Mucosa of stomach (tissue), 1 donor: Measurements from ENCODE around the gene TBRG4.

Source experiments
- H3K27me3 ChIP-seq: one replicate; pipeline ENCODE4 v1.7.0; 2013; ENCODE audit warnings: mild to moderate bottlenecking, low read length; ENCODE audit not compliant: control insufficient read depth, insufficient read depth
- H3K36me3 ChIP-seq: one replicate; pipeline ENCODE4 v1.7.0; 2013; ENCODE audit warnings: low read length; ENCODE audit not compliant: control insufficient read depth, insufficient read depth
- H3K4me1 ChIP-seq: one replicate; pipeline ENCODE4 v1.7.0; 2013; ENCODE audit warnings: mild to moderate bottlenecking, low read length; ENCODE audit not compliant: control insufficient read depth, insufficient read depth
- H3K4me3 ChIP-seq: one replicate; pipeline ENCODE4 v1.7.0; 2013; ENCODE audit warnings: low read length
- H3K9ac ChIP-seq: one replicate; pipeline ENCODE4 v1.7.0; 2013; ENCODE audit warnings: mild to moderate bottlenecking, low read length, moderate library complexity
- H3K9me3 ChIP-seq: one replicate; pipeline ENCODE4 v1.7.0; 2013; ENCODE audit warnings: mild to moderate bottlenecking, low read length, moderate library complexity; ENCODE audit not compliant: control insufficient read depth
- donor health status: Pancreatic carcinoma.

The TBRG4 gene

DNA sequence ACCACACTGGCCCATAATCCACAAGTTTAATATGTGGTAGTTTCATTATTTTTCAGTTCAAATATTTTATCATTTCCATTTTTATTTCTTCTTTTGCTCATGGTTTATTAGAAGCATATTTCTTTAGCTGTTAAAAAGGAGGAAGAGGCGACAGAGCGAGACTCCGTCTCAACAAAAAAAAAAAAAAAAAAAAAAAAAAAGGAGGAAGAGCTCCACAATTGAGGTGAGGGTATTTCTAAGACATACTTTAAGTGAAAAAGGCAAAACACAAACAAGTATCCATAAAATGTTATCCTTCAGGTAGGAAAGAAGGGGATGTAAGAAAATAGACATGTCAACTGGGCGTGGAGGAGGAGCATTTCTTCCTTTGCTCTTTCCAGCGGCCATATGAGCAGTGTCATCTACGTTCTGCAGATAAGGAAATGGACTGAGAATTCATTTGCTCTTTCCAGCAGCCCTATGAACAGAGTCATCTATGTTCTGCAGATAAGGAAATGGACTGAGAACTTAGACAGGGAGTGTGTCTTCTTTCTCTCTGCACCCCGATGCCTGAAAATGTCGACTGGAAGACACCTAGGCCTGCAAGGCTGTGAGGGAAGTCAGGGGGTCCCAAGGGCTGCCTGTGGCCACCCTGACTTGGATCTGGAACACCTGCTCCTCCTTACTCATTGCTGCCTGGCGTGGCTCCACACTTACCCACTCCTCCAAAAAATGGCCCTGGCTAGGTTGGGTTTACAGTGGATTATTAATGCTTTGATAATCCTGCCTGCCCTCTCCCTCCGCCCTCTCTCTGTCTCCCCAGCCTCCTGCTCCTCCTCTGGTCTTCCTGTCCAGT is 27.2 kb upstream of the TBRG4 start:
- Histone ChIP-seq H3K27me3 (peaks cover 3% of the 10 kb centered on the region), H3K36me3 (no peaks in the 10 kb centered on the region), H3K4me3 (no peak overlapping the region), H3K9me3 (no peaks in the 10 kb centered on the region), H3K4me1 (no peaks in the 10 kb centered on the region), H3K9ac (no peak overlapping the region)

DNA sequence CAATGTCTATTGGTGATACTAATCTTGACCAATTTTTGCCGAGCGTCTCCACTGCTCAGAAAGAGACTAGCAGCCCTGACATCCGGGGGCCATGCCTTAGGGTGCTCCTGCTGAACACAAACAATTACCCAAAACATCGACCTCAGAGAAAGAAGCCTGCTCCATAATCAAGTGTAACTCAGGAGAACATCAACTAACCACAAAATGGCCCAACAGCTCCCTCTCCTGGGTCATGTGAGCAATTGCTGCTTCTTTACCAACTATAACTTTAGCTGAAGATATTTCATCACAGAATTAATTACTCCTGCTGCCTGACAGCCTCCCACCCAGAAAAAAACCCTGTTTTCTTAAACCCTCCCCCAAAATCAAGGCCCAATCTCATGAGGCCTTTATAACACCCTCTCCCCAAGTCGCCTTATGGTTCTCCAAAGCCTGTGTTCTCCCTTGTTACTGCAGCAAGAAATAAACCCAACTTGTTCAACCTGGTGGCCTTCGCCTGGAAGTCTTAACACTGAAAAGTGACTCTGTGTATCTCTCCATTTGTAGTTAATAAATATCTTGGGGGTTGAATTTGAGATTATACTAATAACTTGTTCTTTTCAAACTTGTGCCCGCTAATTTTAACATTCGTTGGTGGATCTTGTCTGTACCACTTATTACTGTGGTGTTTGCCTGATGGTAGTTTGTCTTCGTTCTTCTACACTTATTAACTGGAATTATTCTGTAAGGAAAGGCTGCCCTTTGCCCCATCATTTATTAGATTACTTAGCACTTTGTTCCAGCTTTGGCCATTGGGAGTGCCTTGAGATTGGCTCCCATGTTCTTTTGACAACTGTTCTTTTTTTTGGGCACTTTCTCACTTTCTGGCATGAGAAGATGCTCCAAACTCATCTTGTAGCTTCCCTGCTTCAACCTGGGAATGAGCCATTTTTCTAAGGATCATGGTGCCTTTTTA is 24.9 kb upstream of the TBRG4 start:
- H3K9ac ChIP-seq = no peak overlapping the region

DNA sequence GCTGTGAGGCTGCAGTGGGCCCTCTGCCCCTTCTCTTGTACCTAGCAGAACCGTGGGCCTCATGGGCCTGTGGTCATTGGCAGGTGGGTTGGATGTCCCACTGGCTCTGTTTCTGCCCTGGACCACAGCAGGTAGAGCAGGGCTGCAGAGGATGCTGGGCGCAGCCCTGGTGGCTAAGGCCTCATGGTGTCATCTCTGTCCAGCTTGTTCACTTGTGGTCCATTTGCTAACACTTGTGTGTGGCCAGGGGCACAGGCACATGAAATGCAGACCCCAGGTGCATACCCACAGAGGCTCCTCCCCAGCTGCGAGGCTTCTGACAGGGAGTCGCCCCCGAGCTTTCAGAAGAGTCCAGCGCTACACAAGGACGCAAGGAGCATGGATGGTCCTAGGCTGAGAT is 22.4 kb upstream of the TBRG4 start:
- Histone ChIP-seq H3K36me3 (no peaks in the 10 kb centered on the region), H3K9me3 (no peaks in the 10 kb centered on the region), H3K4me3 (no peak overlapping the region), H3K27me3 (no peaks in the 10 kb centered on the region), H3K4me1 (no peaks in the 10 kb centered on the region), H3K9ac (no peak overlapping the region)

More for the DNA sequence above, 24.9 kb upstream of the TBRG4 start:
- Histone ChIP-seq H3K4me3 (no peak overlapping the region), H3K27me3 (peaks cover 3% of the 10 kb centered on the region), H3K9me3 (no peaks in the 10 kb centered on the region), H3K36me3 (no peaks in the 10 kb centered on the region), H3K4me1 (no peaks in the 10 kb centered on the region)

DNA sequence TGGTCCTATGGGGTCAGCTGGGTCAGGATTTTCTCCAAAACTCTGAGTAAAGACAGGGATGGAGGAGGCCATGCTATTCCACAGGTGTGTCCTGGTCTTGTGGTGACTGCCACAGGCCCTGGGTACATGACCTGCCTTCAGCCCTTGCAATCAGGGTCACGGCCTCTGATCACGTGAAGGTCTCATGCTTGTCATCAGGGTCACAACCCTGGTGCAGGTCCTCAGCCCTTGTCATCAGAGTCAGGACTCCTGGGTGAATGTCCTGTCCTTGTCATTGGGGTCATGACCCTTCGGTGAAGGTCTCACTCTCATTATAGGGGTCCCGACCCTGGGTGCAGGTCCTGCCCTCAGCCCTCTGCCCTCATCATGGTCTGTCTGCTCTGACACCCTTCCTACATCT is 21.9 kb upstream of the TBRG4 start:
- H3K4me3 ChIP-seq = no peak overlapping the region
- no peaks in the 10 kb centered on the region for H3K27me3 ChIP-seq
- H3K4me1 ChIP-seq = no peaks in the 10 kb centered on the region
- no peaks in the 10 kb centered on the region for H3K36me3 ChIP-seq
- no peaks in the 10 kb centered on the region for H3K9me3 ChIP-seq
- H3K9ac ChIP-seq = no peak overlapping the region

DNA sequence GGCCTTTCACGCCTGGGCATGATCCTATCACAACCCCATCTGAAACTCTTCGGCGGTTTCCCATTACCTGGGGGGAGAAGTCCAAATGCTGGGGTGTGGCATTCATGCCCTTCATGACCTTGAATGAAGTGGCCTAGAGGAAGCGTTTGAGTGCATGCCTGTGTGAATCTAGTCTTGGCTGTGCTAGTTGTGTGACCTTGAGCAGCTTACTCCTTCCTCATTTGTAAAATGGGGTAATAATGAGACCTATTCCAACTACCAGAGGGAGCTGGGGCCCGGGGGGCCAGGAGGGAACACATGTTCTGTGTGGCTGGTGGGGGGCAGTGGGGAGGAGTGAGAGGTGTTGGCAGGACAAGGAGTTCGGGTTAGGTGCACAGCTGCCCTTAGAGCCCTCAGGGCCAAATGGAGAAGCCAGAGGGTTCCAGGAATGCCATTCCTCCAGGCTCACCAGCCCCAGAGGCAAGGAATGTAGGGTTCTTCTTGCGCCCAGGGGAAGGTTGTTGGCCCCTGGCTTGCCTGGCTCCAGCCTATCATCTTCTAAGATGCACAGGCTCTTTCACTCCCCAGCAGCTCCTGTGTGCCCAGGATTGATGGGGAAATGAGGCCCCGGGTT is 21.3 kb upstream of the TBRG4 start:
- Histone ChIP-seq H3K9ac (no peak overlapping the region), H3K4me1 (no peaks in the 10 kb centered on the region), H3K36me3 (no peaks in the 10 kb centered on the region), H3K9me3 (no peaks in the 10 kb centered on the region), H3K4me3 (no peak overlapping the region), H3K27me3 (no peaks in the 10 kb centered on the region)

DNA sequence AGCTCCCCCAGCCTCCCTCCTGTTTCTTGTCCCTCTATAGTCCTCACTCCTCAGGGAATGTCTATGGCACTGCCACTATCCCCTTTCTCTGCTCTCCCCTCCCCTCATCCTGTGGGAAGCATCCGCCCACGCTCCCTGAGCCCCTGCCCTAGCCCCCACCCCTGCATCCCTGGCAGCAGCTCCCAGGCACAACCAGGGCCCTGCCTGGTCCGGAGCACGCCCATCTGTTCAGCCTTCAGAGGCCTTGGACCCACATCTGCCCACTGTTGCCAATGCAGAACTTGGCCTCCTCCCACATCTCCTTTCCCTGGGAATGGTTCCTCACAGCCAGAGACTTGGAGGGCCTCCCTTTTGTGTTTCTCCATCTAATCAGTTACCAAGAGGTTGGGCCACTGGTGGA is 20.4 kb upstream of the TBRG4 start:
- no peaks in the 10 kb centered on the region for H3K27me3 ChIP-seq
- no peak overlapping the region for H3K9ac ChIP-seq
- H3K4me3 ChIP-seq = no peak overlapping the region
- H3K9me3 ChIP-seq = no peaks in the 10 kb centered on the region
- no peaks in the 10 kb centered on the region for H3K36me3 ChIP-seq
- no peaks in the 10 kb centered on the region for H3K4me1 ChIP-seq

DNA sequence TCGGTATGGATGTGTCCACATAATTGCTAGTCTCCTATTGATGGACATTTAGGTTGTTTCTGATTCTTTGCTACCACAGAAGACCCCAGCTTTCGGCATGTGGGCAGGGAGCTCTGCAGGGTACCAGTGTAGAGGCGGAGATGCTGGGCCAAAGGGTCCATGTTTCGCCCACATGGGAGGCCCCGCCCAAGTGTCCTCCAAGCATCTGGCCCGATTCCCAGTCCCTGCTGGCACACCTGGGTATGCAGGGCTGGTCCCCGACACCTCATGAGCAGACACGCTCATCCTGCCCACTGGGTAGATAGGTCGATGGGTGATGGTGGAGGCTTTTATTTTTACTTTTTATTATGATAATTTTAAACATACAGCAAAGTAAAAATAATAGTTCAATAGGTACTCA is 19.4 kb upstream of the TBRG4 start:
- Histone ChIP-seq H3K9me3 (no peaks in the 10 kb centered on the region), H3K4me1 (no peaks in the 10 kb centered on the region), H3K9ac (no peak overlapping the region), H3K27me3 (no peaks in the 10 kb centered on the region), H3K36me3 (no peaks in the 10 kb centered on the region), H3K4me3 (no peak overlapping the region)

DNA sequence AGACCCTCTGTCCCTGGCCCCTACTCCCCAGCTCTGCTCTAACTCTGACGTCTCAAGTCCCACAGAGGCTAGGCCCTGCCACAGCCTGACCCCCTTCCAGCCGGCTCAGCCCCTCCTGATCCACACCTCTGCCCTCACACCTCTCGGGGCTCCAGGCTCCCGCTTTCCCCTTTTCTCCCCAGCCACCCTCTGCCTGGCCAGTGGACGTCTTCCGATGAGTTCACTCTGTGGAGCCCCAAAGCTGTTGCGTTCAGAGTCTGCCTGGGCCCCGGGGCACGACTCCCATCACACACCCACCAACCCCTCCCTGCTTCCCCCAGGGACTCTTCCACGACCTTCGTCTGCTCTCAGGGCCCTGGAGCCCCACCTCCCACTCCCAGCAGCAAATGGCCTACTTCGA is 18.4 kb upstream of the TBRG4 start:
- no peaks in the 10 kb centered on the region for H3K4me1 ChIP-seq
- no peaks in the 10 kb centered on the region for H3K27me3 ChIP-seq
- no peak overlapping the region for H3K4me3 ChIP-seq
- no peaks in the 10 kb centered on the region for H3K9me3 ChIP-seq
- H3K36me3 ChIP-seq = no peaks in the 10 kb centered on the region
- H3K9ac ChIP-seq = no peak overlapping the region

DNA sequence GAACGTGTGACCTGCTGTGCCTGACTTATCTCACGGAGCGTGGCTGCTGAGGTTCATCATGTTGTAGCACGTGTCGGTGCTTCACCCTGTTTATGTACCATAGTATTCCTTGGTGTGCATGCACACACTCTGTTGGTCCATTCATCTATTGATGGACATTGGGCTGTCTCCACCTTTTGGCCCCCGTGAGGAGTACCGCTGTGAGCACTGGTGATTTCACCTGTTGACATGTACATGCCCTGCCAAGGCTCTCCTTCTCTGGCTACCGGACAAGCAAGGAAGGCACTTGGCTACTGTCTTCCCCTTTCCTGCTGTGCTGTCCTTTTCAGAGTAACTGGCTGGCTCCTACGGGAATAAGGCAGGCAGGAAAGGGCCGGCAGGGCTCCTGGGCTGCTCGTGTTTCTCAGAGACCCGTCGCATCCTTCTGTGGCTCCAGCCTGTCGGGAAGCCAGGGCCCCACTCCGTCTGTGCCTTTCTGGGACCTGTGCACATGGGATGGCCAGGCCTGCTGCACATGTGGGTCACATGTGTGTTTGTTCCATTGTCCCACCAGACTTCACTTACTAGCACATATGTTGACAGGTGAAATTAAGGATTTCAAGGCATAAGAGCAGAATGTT is 17.8 kb upstream of the TBRG4 start:
- Histone ChIP-seq H3K4me3 (no peak overlapping the region), H3K9ac (no peak overlapping the region), H3K27me3 (no peaks in the 10 kb centered on the region), H3K9me3 (no peaks in the 10 kb centered on the region), H3K4me1 (no peaks in the 10 kb centered on the region), H3K36me3 (no peaks in the 10 kb centered on the region)

DNA sequence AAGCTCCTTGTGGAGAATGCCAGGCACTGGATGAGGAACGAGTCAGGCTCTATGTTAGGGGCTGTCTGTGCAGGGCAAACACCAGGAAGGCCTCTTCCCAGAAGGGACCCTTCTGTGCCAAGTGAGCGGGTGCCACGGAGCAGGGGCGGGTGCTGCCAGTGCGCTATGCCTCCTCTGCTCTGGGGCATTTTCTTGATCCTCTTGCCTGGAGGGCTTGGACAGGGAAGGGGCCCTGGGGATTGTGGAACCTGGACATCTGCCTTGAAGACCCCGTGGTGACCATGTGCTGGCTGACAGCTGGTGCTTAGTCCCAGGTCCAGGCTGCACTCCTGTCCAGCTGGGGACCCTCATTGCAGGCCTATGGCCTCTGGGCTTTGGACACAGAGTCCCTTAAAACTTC is 15.4 kb upstream of the TBRG4 start:
- Histone ChIP-seq H3K4me1 (no peaks in the 10 kb centered on the region), H3K9ac (no peak overlapping the region), H3K4me3 (no peak overlapping the region), H3K27me3 (no peaks in the 10 kb centered on the region), H3K36me3 (no peaks in the 10 kb centered on the region), H3K9me3 (no peaks in the 10 kb centered on the region)

DNA sequence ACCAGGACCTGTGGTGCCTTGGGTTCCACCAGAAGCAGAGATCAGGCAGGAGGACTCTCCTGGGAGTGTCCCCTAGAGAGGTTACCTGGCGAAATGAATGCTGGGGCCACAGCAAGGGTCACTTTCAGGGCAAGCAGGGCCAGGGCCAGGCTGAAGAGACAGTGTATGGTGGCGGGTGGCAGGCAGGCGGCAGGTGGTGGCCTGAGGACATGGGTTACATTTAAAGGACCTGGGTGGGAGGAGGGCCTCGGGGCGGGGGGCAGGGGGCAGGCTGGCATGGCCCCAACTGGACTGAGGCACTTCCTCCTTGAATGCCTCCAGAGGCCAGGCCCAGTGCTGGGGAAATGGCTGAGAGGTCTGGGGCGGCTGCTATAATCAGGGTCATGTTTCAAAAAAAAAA is 14.7 kb upstream of the TBRG4 start:
- H3K4me1 ChIP-seq = no peaks in the 10 kb centered on the region
- H3K9ac ChIP-seq = no peak overlapping the region
- no peaks in the 10 kb centered on the region for H3K27me3 ChIP-seq
- no peaks in the 10 kb centered on the region for H3K36me3 ChIP-seq
- no peaks in the 10 kb centered on the region for H3K9me3 ChIP-seq
- no peak overlapping the region for H3K4me3 ChIP-seq
